GM04504 (cell line): Measurements from ENCODE around the gene FBF1.

Experiments
- DNase-seq: peaks from one replicate; pipeline ENCODE4 v3.0.0-alpha.2; 2012; ENCODE audit warnings: low read depth

Gene FBF1

GRCh38 chr17:75914643-75915267 lies 26.1 kb downstream of the FBF1 start:
- DNase-seq: no peak

GRCh38 chr17:75913537-75914210 lies 27.2 kb downstream of the FBF1 start:
- DNase-seq: no peak

DNA sequence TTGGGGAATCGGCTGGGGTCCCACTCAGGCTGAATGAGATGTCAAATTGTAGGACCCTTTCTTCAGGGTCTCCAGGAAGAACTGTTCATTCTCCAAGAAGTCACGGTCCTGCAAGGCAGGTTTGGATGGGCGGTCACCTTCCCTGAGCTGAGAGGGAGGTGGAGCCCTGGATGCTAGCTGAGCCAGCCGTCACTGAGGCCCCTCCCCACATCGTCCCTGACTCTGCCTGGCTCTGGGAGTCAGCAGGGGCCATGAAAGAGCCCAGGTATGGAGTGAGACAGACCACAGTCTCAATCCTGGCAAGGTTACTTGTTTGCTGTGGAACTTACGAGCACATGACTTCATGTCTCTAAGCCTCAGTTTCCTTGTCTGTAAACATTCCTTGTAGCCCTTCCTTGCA lies 30.1 kb downstream of the FBF1 start:
- DNase-seq: no peak

DNA sequence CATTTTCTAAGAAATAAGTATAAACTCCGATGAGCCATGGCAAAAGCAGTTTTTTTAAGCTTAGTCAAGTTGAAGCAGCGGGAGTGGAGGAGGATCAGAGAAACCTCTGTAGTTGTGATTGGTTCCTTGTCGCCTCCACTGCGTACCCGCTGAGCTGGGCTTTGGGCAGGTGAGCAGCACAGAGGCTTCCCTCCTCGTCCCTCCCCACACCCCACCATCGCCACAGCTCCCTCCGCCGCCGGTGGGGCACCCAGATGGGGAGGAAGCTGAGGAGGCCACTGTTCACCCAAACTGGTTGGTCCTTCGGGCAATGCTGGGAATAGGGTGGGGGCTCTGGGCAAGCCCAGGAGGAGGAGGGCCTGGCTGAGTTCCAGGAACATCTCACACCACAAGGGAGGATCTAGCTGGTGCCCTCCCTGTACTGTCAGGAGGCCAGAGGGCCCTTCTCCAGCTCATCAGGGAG lies 31.0 kb downstream of the FBF1 start:
- DNase-seq: no peak

GRCh38 chr17:75909051-75909811 lies 31.6 kb downstream of the FBF1 start:
- DNase-seq: no peak

DNA sequence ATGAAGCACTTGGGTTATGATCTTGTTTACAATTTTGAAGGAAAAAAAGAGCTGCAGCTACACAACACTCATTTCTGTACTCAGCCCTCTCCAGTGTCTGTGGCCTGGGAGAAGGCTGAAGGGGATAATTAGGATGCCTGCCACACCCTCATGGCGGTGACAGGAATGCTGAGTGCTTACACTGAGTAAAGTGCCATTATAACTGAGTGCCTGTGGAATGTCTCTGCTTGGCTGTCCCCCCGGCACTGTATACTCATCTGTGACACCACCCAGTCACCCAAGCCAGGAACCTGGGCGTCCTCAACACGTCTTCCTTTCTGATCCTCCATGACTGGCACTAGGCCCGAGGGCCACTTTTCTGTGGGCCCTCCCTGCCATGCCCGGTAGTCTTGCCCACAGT lies 32.6 kb downstream of the FBF1 start:
- DNase-seq: no peak

DNA sequence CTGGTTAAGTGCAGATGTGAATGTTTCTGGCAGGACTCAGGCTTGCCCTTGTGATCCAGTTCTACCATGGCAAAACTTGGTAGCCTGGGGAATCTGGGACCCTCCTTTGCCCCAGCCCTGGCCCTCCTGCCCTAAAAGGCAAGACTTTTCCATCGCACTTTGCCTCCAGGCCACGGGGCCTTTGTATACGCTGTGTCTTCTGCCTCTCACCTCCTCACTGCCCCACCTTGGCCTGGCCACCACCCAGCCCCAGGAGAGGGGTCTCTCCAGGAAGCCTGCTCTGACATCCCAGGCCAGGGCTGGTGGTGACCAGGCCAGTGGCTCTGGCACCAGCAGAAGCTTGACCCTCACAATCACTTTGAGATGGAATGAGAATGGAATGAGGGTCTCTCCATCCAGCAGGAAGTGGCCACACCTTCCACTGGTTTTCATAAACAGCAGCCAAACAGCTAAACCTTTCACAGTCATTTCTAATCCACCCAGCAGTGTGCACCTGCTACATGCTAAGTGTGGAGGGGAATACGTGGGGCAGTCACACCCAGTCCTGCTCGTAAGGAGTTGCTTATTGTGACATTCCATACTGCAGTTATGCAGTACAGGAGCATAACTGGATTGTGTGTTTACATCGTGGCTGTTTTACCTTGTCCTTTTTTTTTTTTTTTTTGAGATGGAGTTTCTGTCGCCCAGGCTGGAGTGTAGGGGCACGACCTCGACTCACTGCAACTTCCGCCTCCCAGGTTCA lies 34.5 kb downstream of the FBF1 start:
- no peak for DNase-seq

- DNase-seq: peak; percentile 90
Measured at GRCh38 chr17:75904749-75905521, 35.9 kb downstream of the FBF1 start, which contains the start of gene MRPL38. MRPL38 (minus strand) TSS chr17:75904884; CDS start chr17:75904875, 9 bp downstream.

DNA sequence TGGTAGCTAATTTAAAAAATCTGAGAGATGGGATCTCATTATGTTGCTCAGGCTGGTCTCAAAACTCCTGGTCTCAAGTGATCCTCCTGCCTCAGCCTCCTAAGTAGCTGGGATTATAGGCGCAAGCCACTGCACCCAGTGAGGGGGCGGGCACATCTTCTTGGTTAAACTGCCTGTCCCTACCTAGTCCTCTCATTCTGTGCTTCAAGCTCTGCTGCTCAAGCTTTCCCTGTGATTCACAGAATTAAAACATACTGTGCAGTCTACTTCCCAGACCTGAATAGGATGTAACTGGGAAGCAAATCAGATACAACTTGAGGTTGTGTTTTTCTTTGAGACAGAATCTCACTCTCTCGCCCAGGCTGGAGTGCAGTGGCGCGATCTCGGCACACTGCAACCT lies 38.4 kb downstream of the FBF1 start:
- no peak for DNase-seq

DNA sequence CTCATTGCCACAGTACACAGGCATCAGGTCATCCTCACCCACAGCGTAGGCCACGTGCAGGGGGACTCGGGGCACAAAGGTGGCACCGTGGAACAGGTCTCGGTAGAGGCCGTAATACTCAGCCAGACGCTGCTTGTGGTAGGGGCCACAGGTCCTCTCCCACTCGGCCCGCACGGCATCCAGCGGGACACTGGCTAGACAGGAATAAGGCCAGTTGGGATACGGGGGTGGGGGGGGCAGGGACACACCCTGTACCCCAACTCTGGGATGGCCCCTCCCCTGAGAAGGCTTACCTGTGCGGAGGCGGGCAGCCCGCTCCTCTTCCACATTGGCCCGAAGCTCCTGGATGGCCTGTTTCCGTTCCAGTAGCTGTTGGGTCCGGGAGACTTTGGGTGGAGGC lies 39.1 kb downstream of the FBF1 start:
- no peak for DNase-seq

GRCh38 chr17:75900691-75901533 lies 39.9 kb downstream of the FBF1 start:
- no peak for DNase-seq

DNA sequence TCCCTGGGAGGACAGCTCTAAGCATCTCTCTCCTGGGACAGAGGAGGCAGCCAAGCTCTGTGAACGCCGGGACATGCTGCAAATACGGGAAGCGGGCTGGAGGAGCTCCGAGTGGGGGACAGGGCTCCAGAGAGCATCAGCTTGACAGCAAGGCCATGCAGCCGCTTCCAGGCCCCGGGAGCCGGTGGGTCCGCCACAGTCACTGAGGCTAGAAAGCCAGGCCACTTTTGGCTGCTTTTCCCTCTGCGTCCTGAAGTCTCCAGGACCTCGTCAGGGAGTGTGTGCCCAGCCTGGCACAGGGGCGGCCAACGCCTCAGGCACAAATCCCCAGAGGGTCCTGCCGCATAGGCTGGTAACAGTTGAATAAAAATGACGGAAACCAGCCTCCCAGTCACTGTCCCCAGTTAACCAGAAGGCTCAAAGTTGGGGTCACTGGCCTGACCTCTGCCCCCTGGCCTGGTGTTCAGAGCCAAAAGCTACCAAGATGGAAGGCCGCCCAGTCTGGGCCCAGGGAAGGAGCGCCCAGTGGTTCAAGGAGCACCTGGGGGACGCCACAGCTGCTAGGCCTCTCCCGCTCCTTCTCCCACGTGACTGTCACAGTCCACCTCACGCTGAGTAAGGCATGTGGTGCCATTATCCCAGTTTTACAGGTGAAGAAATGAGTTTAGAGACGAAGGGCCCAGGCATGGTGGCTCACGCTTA lies 40.9 kb downstream of the FBF1 start:
- DNase-seq: no peak

DNA sequence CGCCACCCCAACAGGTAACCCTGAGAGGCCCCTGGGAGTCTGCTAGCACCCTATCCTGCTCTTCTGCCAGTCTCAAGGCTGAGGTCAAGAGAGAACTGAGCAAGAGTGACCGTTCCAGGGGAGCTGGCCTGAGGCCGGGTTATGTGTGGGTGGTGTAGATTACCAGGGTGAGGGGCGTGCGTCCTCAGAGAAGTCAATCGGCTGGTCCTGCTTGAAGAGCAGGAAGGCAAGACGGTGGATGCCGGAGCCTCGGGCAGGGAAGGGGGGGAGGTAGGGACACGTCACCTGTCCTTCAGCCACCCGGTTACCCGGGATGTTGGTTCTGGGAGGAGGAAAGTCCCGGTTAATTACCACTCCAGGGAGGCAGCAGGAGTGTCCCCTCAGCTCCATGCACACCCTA lies 41.5 kb downstream of the FBF1 start:
- DNase-seq: no peak

- no peak for DNase-seq
Measured at GRCh38 chr17:75898791-75899190, 42.1 kb downstream of the FBF1 start.

DNA sequence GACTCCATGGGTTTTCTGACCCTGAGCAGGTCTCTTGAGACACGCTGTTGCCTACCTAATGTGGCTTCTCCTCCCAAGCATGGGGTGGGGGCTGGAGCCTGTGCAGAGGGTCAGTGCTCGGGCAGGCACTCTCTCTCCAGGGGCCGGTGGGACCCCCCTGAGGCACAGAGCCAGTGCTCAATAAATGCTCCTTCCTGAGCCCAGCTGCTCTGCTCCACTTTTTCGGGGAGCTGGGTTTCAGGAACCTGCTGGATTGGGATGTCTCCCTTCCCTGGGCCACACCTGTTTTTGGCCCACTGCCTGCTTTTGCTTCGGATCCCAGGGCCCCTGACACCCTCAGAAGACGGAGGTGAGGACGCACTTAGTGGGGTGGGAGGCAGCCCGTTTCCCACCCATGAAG lies 42.8 kb downstream of the FBF1 start:
- DNase-seq: no peak

- DNase-seq: no peak
Measured at GRCh38 chr17:75897160-75898019, 43.5 kb downstream of the FBF1 start.

GRCh38 chr17:75896415-75897159 lies 44.3 kb downstream of the FBF1 start, which contains the start of gene TRIM65:
TRIM65 (minus strand) TSS chr17:75896951; CDS start chr17:75896937, 14 bp downstream.
- peak; percentile 66 for DNase-seq
